H9 (cell line): Measurements from ENCODE around the gene ATG9B. TPM values are rescaled to one million over a fixed set of nuclear protein-coding genes. Genes with fewer than 3 reads are reported as not detected.

ENCODE experiments used
- DNase-seq: peaks from one replicate; pipeline ENCODE4 v3.0.0-alpha.2; 2017
- H2AFZ ChIP-seq: one replicate; pipeline ENCODE4 v1.6.1; 2013; ENCODE audit warnings: mild to moderate bottlenecking, low read length, control low read depth, moderate library complexity
- H2AK5ac ChIP-seq: 2 replicates; pipeline ENCODE4 v1.6.1; 2013; ENCODE audit warnings: low read length, control low read depth, mixed read lengths; ENCODE audit not compliant: insufficient read length
- H2BK120ac ChIP-seq: one replicate; pipeline ENCODE4 v1.6.1; 2013; ENCODE audit warnings: low read depth, mild to moderate bottlenecking, low read length, control low read depth, inconsistent platforms; ENCODE audit not compliant: poor library complexity, severe bottlenecking
- H2BK12ac ChIP-seq: 2 replicates; pipeline ENCODE4 v1.6.1; 2013; ENCODE audit warnings: low read length, control low read depth, mixed read lengths, low read depth; ENCODE audit not compliant: insufficient read length
- H2BK15ac ChIP-seq: 2 replicates; pipeline ENCODE4 v1.6.1; 2013; ENCODE audit warnings: low read depth, low read length, control low read depth
- H2BK20ac ChIP-seq: one replicate; pipeline ENCODE4 v1.6.1; 2013; ENCODE audit warnings: low read depth, mild to moderate bottlenecking, low read length, control low read depth, inconsistent platforms; ENCODE audit not compliant: poor library complexity, severe bottlenecking
- H2BK5ac ChIP-seq: 2 replicates; pipeline ENCODE4 v1.6.1; 2013; ENCODE audit warnings: low read length, control low read depth, mixed read lengths; ENCODE audit not compliant: insufficient read length
- H3K14ac ChIP-seq: 2 replicates; pipeline ENCODE4 v1.6.1; 2013; ENCODE audit warnings: low read length, control low read depth; ENCODE audit not compliant: insufficient read depth
- H3K18ac ChIP-seq: 2 replicates; pipeline ENCODE4 v1.6.1; 2013; ENCODE audit warnings: low read depth, mild to moderate bottlenecking, mixed read lengths, low read length, control low read depth; ENCODE audit not compliant: insufficient read length
- H3K23ac ChIP-seq: 2 replicates; pipeline ENCODE4 v1.6.1; 2013; ENCODE audit warnings: low read length, control low read depth, mixed read lengths, low read depth; ENCODE audit not compliant: insufficient read length
- H3K23me2 ChIP-seq: 2 replicates; pipeline ENCODE4 v1.6.1; 2013; ENCODE audit warnings: low read depth, mild to moderate bottlenecking, mixed read lengths, low read length, control low read depth; ENCODE audit not compliant: insufficient read length, poor library complexity, severe bottlenecking
- H3K27ac ChIP-seq: 2 replicates; pipeline ENCODE4 v1.5.1; 2013; ENCODE audit warnings: low read length, control low read depth, mixed read lengths, low read depth; ENCODE audit not compliant: insufficient read length
- H3K27me3 ChIP-seq: 2 replicates; pipeline ENCODE4 v1.6.1; 2013; ENCODE audit warnings: low read length, control low read depth, inconsistent platforms; ENCODE audit not compliant: insufficient read depth
- H3K4ac ChIP-seq: 2 replicates; pipeline ENCODE4 v1.6.1; 2013; ENCODE audit warnings: low read depth, mild to moderate bottlenecking, control low read depth, inconsistent platforms, low read length, moderate library complexity
- H3K4me1 ChIP-seq: 2 replicates; pipeline ENCODE4 v1.6.1; 2013; ENCODE audit warnings: low read length, control low read depth, inconsistent platforms; ENCODE audit not compliant: insufficient read depth
- H3K4me2 ChIP-seq: 2 replicates; pipeline ENCODE4 v1.6.1; 2013; ENCODE audit warnings: low read length, control low read depth, mixed read lengths; ENCODE audit not compliant: insufficient read length, insufficient read depth
- H3K56ac ChIP-seq: 2 replicates; pipeline ENCODE4 v1.6.1; 2013; ENCODE audit warnings: low read depth, mild to moderate bottlenecking, mixed read lengths, low read length, control low read depth; ENCODE audit not compliant: insufficient read length
- H3K79me1 ChIP-seq: 2 replicates; pipeline ENCODE4 v1.6.1; 2013; ENCODE audit warnings: low read depth, mild to moderate bottlenecking, moderate library complexity, low read length, control low read depth, inconsistent platforms; ENCODE audit not compliant: insufficient read depth, poor library complexity, severe bottlenecking
- H3K79me2 ChIP-seq: 2 replicates; pipeline ENCODE4 v1.6.1; 2013; ENCODE audit warnings: low read length, control low read depth, inconsistent platforms; ENCODE audit not compliant: insufficient read depth
- H3K9ac ChIP-seq: 2 replicates; pipeline ENCODE4 v1.6.1; 2013; ENCODE audit warnings: low read length, control low read depth, mixed read lengths; ENCODE audit not compliant: insufficient read length; ENCODE audit errors: extremely low read depth
- H3K9me3 ChIP-seq: one replicate; pipeline ENCODE4 v1.6.1; 2013; ENCODE audit warnings: low read depth, low read length, inconsistent platforms; ENCODE audit not compliant: control insufficient read depth
- H3T11ph ChIP-seq: one replicate; pipeline ENCODE4 v1.6.1; 2013; ENCODE audit warnings: mild to moderate bottlenecking, low read length, control low read depth, inconsistent platforms
- H4K20me1 ChIP-seq: one replicate; pipeline ENCODE4 v1.6.1; 2013; ENCODE audit not compliant: control insufficient read depth, insufficient read length, insufficient read depth
- H4K5ac ChIP-seq: 2 replicates; pipeline ENCODE4 v1.6.1; 2013; ENCODE audit warnings: low read depth, mild to moderate bottlenecking, mixed read lengths, low read length, control low read depth; ENCODE audit not compliant: insufficient read length
- H4K8ac ChIP-seq: replicated peaks from 2 replicates; pipeline ENCODE4 v1.6.1; 2013; ENCODE audit warnings: low read length, control low read depth, mixed read lengths, low read depth; ENCODE audit not compliant: insufficient read length
- H4K91ac ChIP-seq: 2 replicates; pipeline ENCODE4 v1.6.1; 2013; ENCODE audit warnings: low read depth, mild to moderate bottlenecking, moderate library complexity, mixed read lengths, low read length, control low read depth; ENCODE audit not compliant: insufficient read length
- H3K27ac Mint-ChIP-seq, 3 experiments: 2 replicates in 2 of 3; 3 replicates in 1 of 3; pipeline ENCODE4 v1.8.0; 2020 to 2021; ENCODE audit warnings: mixed read lengths in 3 of 3, mild to moderate bottlenecking in 1 of 3, moderate library complexity in 1 of 3
- H3K27me3 Mint-ChIP-seq: 2 replicates; pipeline ENCODE4 v1.8.0; 2021; ENCODE audit warnings: low read depth, mild to moderate bottlenecking, moderate library complexity, mixed read lengths
- H3K36me3 Mint-ChIP-seq, 3 experiments: 2 replicates in 2 of 3; 3 replicates in 1 of 3; pipeline ENCODE4 v1.8.0; 2020 to 2021; ENCODE audit warnings: low read depth in 3 of 3, mixed read lengths in 3 of 3; ENCODE audit not compliant: insufficient read depth in 1 of 3
- H3K4me1 Mint-ChIP-seq, 2 experiments: 2 replicates each; pipeline ENCODE4 v1.8.0; 2020; ENCODE audit warnings: mixed read lengths in 2 of 2
- H3K4me3 Mint-ChIP-seq, 2 experiments: 2 replicates in 1 of 2; 3 replicates in 1 of 2; pipeline ENCODE4 v1.8.0; 2020 to 2021; ENCODE audit warnings: mild to moderate bottlenecking in 2 of 2, mixed read lengths in 2 of 2, moderate library complexity in 1 of 2
- H3K9me3 Mint-ChIP-seq, 2 experiments: 2 replicates in 1 of 2; 3 replicates in 1 of 2; pipeline ENCODE4 v1.8.0; 2020; ENCODE audit warnings: mild to moderate bottlenecking in 2 of 2, mixed read lengths in 2 of 2, moderate library complexity in 1 of 2
- CTCF ChIP-seq: fragments of 200-600 bp; sonication (generic); conservative IDR thresholded peaks from 3 replicates; pipeline ENCODE4 v1.8.0; 2021; ENCODE audit warnings: antibody characterized with exemption, mild to moderate bottlenecking
- WGBS: extraction: QIAGEN DNeasy Blood & Tissue Kit; methylation state at CpG from one replicate; pipeline ENCODE4 v1.1.7; 2013; ENCODE audit warnings: missing lambda C conversion rate, low lambda C conversion rate, mixed read lengths; ENCODE audit not compliant: insufficient read length; ENCODE audit errors: extremely low coverage; 5-methylcytosine and 5-hydroxymethylcytosine counted together
- total RNA-seq: library from RNA; stranded (reverse); gene quantifications from 2 replicates; pipeline ENCODE4 v1.2.1, GENCODE V29; 2021

Gene ATG9B
- total RNA-seq, 1 experiment from 2014 or later: 1.5 TPM

GRCh38 chr7:150992833-150993302 is 31.4 kb downstream of the ATG9B start:
- Histone ChIP-seq H2BK20ac (no peak overlapping the region), H3K56ac (no peak overlapping the region), H3K23ac (no peak overlapping the region), H3K9ac (no peak overlapping the region), H3K27ac (no peak overlapping the region), H2AK5ac (no peak overlapping the region), H3K18ac (no peak overlapping the region), H4K20me1 (no peaks in the 10 kb centered on the region), H3K23me2 (no peaks in the 10 kb centered on the region), H2BK120ac (no peak overlapping the region), H2BK12ac (no peak overlapping the region), H4K8ac (no peak overlapping the region), H3K9me3 (no peaks in the 10 kb centered on the region), H4K91ac (no peak overlapping the region), H3K4me2 (no peak overlapping the region), H2BK5ac (no peak overlapping the region), H3K27me3 (no peaks in the 10 kb centered on the region; the same call in 1 of the 2 replicates), H3T11ph (no peak overlapping the region), H3K4ac (no peak overlapping the region), H3K79me2 (no peaks in the 10 kb centered on the region), H2BK15ac (no peak overlapping the region), H4K5ac (no peak overlapping the region), H3K14ac (no peak overlapping the region), H2AFZ (no peak overlapping the region), H3K4me1 (no peaks in the 10 kb centered on the region; the same call in 1 of the 2 replicates), H3K79me1 (no peaks in the 10 kb centered on the region)
- Mint-ChIP-seq H3K27ac (peak overlapping the region in 1 of 3 experiments; percentile 91; a peak in 3 of 7 replicates), H3K27me3 (peaks cover 21% of the 10 kb centered on the region), H3K36me3 (peaks cover 0 to 12% (median 5%) of the 10 kb centered on the region in 3 experiments; a peak in 4 of 7 replicates), H3K9me3 (peaks cover 9 to 15% of the 10 kb centered on the region in 2 experiments), H3K4me3 (peak overlapping the region in 1 of 2 experiments; percentile 50; a peak in 1 of 5 replicates), H3K4me1 (peaks cover 9 to 39% of the 10 kb centered on the region in 2 experiments)
- DNase-seq: peak; percentile 91
- no CpG with 5 or more reads among the region's 5 CpGs for WGBS
- TF ChIP-seq CTCF: no peak
